Dermis microvascular lymphatic vessel endothelial cell (primary cell): ENCODE results near the gene SKAP2. TPM values are rescaled to one million over a fixed set of nuclear protein-coding genes. Genes with fewer than 3 reads are reported as not detected.

Source experiments
- DNase-seq, 2 donors: peaks; one replicate each; pipeline versions ENCODE4 v3.0.0 to v3.0.0-alpha.2; 2010; ENCODE audit warnings: low read depth in 2 of 2
- total RNA-seq: library from RNA; depleted of rRNA; stranded (reverse); fragments of >200 nt; gene quantifications from 2 replicates; pipeline ENCODE4 v1.2.1, GENCODE V29; 2014

Gene SKAP2
- total RNA-seq, 1 donor from 2014 or later, result 9.5 TPM

DNA sequence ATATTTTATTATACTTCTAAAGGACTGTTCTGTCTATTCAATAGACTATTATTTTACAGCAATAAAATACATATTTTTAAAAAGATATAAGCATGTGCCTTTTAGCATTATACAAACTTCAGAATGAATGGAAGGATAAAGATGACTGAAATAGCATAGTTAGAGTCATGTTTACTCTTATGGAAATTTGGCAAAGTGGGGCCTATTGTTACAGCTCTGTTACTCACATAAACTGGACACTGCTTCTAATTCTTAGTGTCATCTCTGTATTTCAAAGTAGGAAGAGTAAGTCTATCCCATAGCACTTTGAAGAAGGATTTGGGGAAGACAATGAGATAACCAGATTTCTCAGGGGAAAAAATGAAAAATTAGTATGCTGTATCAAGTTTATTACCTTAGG lies 168.2 kb downstream of the SKAP2 start:
- DNase-seq, result peak; percentile 50 to 70

DNA sequence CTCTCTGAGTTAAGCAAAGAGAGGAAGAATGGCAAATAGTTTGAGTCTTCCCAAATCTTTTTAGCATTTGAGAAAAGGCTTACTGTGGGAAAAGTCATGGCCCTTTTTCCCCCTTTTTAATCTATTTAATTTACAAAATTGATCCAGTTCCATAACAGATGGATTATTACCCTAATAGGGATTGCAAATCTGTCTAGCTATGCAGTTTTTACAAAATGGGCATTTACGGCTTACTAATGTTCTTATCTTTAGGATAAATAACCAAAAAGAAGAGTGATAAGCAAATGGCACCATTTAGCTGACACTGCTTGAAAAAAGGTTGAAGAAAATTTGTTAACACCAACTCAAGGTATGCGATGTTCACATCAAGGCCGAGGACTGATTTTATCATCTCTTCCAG lies 169.7 kb downstream of the SKAP2 start:
- no peak for DNase-seq

- no peak for DNase-seq
These were observed 170.2 kb downstream of the SKAP2 start for GRCh38 chr7:26694141-26694540.

DNA sequence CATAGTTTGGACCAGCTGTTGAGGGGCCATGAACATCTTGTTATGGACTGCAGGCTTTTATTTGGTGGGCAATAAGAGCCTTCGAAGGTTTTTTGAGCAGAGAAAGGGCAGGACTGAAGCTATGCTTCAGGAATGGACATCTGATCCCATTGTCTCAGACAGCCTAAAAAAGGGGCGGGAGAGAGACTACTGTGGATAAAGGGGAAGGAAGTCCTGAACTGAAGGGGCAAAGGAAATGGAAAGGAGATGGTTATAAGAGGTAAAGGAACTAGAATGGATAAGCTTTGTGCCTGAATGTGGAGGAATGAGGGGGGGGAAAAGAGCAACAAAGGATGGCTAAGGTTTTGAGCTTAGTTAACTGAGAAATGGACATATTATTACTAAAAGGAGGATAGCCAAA lies 172.5 kb downstream of the SKAP2 start:
- no peak for DNase-seq

DNA sequence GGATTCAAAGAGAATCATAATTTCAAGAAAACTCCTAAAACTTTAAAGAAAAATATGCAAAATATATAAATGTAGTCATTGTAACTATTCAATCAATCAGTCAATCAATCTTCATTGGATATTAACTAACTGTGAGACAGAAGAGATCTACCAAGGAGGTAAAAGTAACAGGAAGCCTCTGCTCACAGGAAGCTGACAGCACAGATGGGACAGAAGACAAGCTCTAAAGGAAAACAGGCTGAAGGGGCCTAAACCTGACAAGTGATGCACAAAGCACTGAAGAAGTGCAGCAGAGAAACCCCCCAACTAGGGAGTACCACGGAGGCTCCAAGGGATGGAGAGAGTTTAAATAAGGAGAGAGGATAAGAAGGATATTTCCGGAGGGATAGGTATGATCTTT lies 173.0 kb downstream of the SKAP2 start:
- peak in 1 of 2 donors; percentile 26 for DNase-seq

- no peak for DNase-seq
These were observed 174.1 kb downstream of the SKAP2 start for GRCh38 chr7:26690135-26690805.

GRCh38 chr7:26688936-26689506 lies 175.4 kb downstream of the SKAP2 start:
- DNase-seq, result peak; percentile 64 to 89

DNA sequence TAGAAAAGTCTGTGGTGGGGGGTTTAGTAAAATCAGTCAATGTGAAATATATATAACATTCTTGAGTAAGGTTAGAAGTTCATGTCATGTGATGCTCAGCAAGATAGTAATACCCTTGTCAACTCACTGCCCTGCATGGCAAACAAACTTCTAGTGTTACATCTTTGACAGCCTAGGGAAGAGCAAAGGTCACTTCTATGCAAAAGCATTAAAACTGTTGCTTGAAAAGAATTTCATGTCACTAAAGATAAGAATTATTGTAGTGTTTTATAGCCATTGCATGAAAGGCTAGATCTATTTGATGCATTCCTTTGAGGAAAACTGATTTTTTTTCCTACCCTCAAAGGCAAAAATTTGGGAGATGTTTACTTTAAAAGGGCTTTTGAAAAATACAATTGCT lies 176.0 kb downstream of the SKAP2 start:
- DNase-seq, result no peak

GRCh38 chr7:26687032-26687431 lies 177.4 kb downstream of the SKAP2 start:
- no peak for DNase-seq

GRCh38 chr7:26686448-26686981 lies 177.9 kb downstream of the SKAP2 start:
- peak; percentile 45 to 69 for DNase-seq

DNA sequence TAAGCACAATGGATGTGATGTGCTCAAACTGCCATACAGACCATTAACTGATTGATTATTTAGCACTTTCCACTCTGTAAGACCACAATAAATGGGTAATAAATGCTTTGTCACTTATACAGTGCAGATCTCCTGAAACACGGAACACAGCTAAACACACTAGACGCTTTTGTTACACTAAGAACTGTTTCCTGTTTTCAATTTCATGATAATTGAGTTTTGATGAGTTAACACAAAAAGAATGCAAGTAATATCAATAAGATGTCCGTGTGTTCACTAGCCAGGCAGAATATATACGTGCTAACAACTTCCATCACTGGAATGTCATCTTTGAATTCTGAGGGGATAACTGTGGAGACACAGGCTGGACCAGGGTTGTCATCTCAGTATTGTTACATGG lies 178.8 kb downstream of the SKAP2 start:
- DNase-seq, result peak in 1 of 2 donors; percentile 74

GRCh38 chr7:26684447-26684846 lies 179.9 kb downstream of the SKAP2 start:
- peak in 1 of 2 donors; percentile 28 for DNase-seq

DNA sequence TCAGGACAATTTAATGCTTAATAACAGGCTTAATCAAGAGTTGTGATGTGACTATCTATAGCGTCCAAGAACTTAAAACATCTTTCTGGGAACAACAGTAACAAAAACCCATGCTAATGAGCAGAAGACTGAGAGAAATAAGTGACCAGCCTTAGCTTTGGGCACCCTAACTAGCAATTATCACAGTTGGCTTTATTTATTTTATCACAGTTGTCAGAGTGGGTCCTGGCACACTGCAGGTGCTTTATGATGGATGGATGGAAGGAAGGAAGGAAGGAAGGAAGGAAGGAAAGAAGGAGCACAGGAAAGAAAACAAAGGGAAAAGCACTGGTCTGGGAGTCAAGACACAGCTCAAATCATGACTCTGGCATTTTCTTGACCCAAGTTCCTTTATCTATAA lies 181.1 kb downstream of the SKAP2 start:
- no peak for DNase-seq

DNA sequence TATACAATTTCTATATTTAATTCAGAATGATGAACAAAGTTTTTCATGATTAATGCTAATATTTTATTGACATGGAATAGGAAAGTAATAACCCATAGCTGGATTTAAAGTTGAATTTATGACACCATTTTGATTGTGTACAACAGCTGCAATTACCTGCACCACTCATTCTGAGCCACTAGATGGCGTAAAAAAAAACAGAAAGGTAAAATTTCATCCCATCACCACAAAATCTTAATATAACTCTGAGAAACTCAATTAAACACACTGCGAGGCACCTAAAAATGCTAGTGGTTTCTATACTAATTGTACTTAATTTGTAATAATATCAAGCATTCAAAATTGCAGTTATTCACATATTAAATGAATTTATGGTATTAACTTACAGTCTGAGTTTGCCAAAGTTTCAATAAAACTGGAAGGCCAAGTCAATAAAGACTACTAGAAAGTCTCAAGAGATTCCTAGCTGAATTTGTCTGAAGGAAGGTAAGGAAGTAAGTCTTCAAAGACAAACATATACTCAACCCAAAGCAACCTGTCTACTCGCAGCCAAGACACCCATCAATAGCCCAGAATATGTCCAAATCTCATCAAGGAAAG lies 182.5 kb downstream of the SKAP2 start:
- peak in 1 of 2 donors; percentile 39 for DNase-seq

- DNase-seq, result no peak
These were observed 183.8 kb downstream of the SKAP2 start for GRCh38 chr7:26680587-26680986.

GRCh38 chr7:26675143-26675887 lies 189.1 kb downstream of the SKAP2 start:
- peak in 1 of 2 donors; percentile 66 for DNase-seq

DNA sequence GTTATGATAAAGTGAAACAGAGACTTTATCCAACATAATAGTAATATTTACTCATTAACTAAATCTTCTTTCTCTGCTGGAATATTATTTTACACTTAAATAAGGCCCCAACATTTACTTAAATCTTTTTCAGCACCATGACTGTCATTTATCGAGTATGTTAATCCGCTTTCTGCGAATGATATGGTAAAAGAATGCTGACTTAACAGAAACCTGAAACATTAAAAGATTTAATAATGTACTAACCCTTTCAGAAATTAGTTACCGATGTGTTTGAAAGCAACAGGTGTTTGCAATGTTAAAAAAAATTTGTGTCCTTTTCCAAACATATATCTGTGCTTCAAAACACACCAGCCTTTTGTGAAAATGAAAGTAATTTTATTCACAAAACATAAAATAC lies 190.5 kb downstream of the SKAP2 start:
- DNase-seq, result no peak

DNA sequence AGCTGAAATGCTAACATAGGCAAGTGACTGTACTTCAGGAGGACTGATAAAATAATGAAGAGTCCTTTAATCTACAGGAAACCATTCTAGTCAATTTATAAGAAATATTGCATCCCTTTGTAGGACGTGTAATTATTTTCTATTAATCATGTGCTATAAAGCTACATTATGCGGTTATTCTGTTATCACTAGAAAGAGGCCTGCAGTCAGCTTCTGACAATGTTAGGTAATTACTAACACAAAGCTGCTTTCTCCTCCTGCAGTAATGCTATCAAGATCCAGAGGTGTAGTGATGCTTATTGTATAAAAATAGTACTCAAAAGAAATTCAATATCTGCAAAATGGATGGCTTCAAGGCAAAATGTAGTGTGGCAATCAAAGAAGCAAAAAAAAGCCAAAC lies 191.1 kb downstream of the SKAP2 start:
- no peak for DNase-seq

GRCh38 chr7:26670841-26671240 lies 193.5 kb downstream of the SKAP2 start:
- DNase-seq, result no peak

GRCh38 chr7:26670290-26670689 lies 194.1 kb downstream of the SKAP2 start:
- DNase-seq, result no peak

- DNase-seq, result no peak
These were observed 195.6 kb downstream of the SKAP2 start for GRCh38 chr7:26668821-26669220.

DNA sequence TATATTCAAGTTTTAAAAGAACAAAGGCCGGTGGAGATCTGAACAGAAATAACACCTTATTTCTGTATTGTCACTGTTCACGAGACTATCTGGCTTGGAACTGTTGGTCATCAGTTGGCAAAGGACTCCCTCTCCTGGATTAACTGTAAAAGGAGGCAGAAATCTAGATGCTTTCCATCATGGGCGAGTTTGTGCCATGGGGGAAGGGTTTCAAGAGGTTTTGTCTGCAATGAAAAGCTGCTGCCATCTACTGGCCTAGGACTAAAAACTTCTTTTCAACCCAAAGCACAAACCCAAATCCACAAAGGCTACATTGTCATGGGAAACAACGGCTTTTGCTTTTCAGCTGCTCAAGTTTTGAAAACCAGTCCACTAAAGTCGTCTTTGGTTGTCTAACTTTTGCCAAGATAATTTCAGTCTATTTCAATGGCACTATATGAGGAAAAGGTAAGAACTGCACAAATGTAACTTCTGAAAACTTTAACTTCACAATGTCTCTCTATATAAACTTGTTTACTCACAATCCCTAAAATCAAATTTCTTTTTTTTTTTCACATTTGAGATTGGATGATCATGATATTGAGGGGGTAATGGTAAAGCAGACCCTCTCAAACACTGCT lies 196.8 kb downstream of the SKAP2 start:
- DNase-seq, result peak; percentile 97
